MM.1S (cell line): ENCODE measurements around the gene VPS4A.

Experiments used
- CTCF ChIP-seq: fragments of 300-600 bp; sonication (generic); IDR thresholded peaks from 2 replicates; pipeline ENCODE4 v1.5.1; 2016; ENCODE audit warnings: antibody characterized with exemption, low read length, mixed read lengths
- EZH2 ChIP-seq: fragments of 300-600 bp; sonication (generic); optimal IDR thresholded peaks from 2 replicates; pipeline ENCODE3; 2017; ENCODE audit warnings: low read depth, mild to moderate bottlenecking, antibody characterized with exemption, low read length, mixed read lengths
- EZH2phosphoT487 ChIP-seq: fragments of 300-600 bp; sonication (generic); IDR thresholded peaks from 2 replicates; pipeline ENCODE4 v1.6.1; 2018; ENCODE audit warnings: antibody characterized with exemption, low read length

DNA sequence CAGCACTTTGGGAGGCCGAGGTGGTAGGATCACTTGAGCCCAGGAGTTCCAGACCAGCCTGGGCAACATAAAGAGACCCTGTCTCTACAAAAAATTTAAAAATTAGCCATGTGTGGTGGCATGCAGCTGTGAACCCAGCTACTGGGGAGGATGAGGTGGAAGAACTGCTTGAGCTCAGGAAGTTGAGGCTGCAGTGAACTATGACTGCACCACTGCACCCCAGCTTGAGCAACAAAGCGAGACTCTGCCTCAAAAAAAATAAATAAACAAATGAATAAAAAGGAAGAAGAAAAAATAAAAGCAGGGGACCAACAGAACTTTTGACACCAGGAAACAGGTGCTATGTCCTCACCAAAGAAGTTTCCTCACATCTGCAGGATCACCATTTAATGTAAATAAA lies 60.4 kb downstream of the VPS4A start:
- TF ChIP-seq CTCF (no peak), EZH2 (no peak), EZH2phosphoT487 (no peak)
